Left lung (tissue), 10 donors: ENCODE data around the gene ELF2. TPM values are rescaled to one million over a fixed set of nuclear protein-coding genes. Genes with fewer than 3 reads are reported as not detected.

Experiments
- ATAC-seq: fragments of 200-7000 bp; cut with Tn5 transposase; one replicate; pipeline ENCODE4 v1.9.1; 2020; ENCODE audit warnings: moderate library complexity
- DNase-seq, 4 donors: peaks; one replicate each; pipeline ENCODE4 v3.0.0-alpha.2; 2013 to 2020
- H3K27ac ChIP-seq, 2 donors: fragments of 200-600 bp; sonication (generic) in 1 of 2; one replicate each; pipeline versions ENCODE4 v1.5.0 to v1.8.0; 2020 to 2021
- H3K27me3 ChIP-seq, 2 donors: fragments of 200-600 bp; sonication (generic) in 1 of 2; one replicate each; pipeline versions ENCODE4 v1.5.0 to v1.8.0; 2020 to 2021
- H3K36me3 ChIP-seq, 2 donors: fragments of 200-600 bp; sonication (generic) in 1 of 2; one replicate each; pipeline versions ENCODE4 v1.5.0 to v1.8.0; 2020 to 2021
- H3K4me1 ChIP-seq, 2 donors: fragments of 200-600 bp; one replicate each; pipeline ENCODE4 v1.8.0; 2021
- H3K4me3 ChIP-seq, 2 donors: fragments of 200-600 bp; sonication (generic) in 1 of 2; one replicate each; pipeline versions ENCODE4 v1.5.0 to v1.8.0; 2020 to 2021; ENCODE audit warnings: mild to moderate bottlenecking in 1 of 2
- H3K9me3 ChIP-seq, 2 donors: fragments of 200-600 bp; sonication (generic) in 1 of 2; one replicate each; pipeline versions ENCODE4 v1.5.0 to v1.8.0; 2020 to 2021
- intact Hi-C, 2 donors: fragments of 100-400 bp; cut with DNase I; formaldehyde crosslinking; loops; one replicate each; pipeline versions ENCODE4 v1.11.2 to v1.14.2; 2022
- polyA plus RNA-seq, 6 donors: library from polyadenylated mRNA; unstranded; fragments of 120-200 nt; gene quantifications; one replicate each; pipeline ENCODE4 v1.2.1, GENCODE V29; 2013; ENCODE audit not compliant: insufficient read length in 6 of 6
- total RNA-seq, 2 donors: library from RNA; stranded (reverse); fragmentation: NEBNext Ultra II Directional; extraction: Animal tissue kit (Norgen Biotek cat#: 25700); gene quantifications; one replicate each; pipeline ENCODE4 v1.2.1, GENCODE V29; 2021
- TF ChIP-seq, protein P1 (sequence below), 2 donors: fragments of 200-600 bp; sonication (generic) in 1 of 2; IDR thresholded peaks; one replicate each; pipeline versions ENCODE4 v1.5.0 to v1.8.0; 2021; ENCODE audit warnings: antibody characterized with exemption in 2 of 2
- donor health status: DM: no; HTN: yes; CAD: no.
- donor health status: DM: no; HTN: no; CAD: no.

ELF2 gene
- total and polyA plus RNA-seq, 8 donors: 37.3 to 82.6 (median 70.4) TPM

DNA sequence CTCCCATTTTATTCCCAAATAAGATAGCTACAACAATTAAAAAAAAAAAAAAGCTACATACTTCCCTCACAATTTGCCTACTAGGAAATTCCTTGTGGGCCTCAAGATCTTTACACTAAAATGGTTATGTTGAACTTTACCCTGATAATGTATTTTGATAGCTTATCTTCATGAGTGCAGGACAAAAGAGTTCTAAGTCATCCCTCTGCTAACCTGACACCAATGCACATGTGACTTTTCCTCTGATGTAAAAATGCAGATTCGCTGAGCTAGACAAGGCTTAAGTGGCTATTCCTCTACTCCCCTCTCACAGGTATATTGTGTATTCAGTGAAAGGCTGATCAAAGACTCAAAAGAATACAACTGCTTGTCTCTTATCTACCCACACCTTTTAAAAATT is 22.5 kb downstream of the ELF2 start:
- H3K36me3 ChIP-seq: no peaks in the 10 kb centered on the region
- no peaks in the 10 kb centered on the region for H3K27me3 ChIP-seq
- H3K4me3 ChIP-seq: no peak overlapping the region
- H3K4me1 ChIP-seq: peaks cover 3 to 15% of the 10 kb centered on the region in 2 donors
- H3K9me3 ChIP-seq: no peaks in the 10 kb centered on the region
- intact Hi-C loops: no loop called here
- TF ChIP-seq, protein P1, sequence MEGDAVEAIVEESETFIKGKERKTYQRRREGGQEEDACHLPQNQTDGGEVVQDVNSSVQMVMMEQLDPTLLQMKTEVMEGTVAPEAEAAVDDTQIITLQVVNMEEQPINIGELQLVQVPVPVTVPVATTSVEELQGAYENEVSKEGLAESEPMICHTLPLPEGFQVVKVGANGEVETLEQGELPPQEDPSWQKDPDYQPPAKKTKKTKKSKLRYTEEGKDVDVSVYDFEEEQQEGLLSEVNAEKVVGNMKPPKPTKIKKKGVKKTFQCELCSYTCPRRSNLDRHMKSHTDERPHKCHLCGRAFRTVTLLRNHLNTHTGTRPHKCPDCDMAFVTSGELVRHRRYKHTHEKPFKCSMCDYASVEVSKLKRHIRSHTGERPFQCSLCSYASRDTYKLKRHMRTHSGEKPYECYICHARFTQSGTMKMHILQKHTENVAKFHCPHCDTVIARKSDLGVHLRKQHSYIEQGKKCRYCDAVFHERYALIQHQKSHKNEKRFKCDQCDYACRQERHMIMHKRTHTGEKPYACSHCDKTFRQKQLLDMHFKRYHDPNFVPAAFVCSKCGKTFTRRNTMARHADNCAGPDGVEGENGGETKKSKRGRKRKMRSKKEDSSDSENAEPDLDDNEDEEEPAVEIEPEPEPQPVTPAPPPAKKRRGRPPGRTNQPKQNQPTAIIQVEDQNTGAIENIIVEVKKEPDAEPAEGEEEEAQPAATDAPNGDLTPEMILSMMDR (IDR thresholded peaks at IDR 0.05): no peak
- no peak overlapping the region for H3K27ac ChIP-seq
- ATAC-seq (no peak), DNase-seq (no peak)

DNA sequence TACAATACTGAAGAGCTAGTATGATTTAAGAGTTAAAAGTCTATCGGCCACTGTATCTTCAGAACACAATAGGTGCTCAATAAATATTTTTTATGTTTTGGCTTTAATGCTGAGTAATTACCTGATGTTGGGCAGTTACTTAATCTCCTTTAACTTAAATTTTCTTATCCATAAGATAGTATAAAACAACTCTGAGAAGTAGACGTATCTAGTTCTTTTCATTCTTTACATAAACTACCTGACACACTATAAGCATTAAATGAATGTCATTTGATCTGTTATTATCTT is 22.9 kb downstream of the ELF2 start:
- no peaks in the 10 kb centered on the region for H3K36me3 ChIP-seq
- TF ChIP-seq, protein P1 (IDR thresholded peaks at IDR 0.05): no peak
- intact Hi-C loops: no loop called here
- DNase-seq (no peak), ATAC-seq (no peak)
- H3K27me3 ChIP-seq: no peaks in the 10 kb centered on the region
- no peaks in the 10 kb centered on the region for H3K9me3 ChIP-seq
- H3K27ac ChIP-seq: no peak overlapping the region
- no peak overlapping the region for H3K4me3 ChIP-seq
- H3K4me1 ChIP-seq: peaks cover 3 to 15% of the 10 kb centered on the region in 2 donors

DNA sequence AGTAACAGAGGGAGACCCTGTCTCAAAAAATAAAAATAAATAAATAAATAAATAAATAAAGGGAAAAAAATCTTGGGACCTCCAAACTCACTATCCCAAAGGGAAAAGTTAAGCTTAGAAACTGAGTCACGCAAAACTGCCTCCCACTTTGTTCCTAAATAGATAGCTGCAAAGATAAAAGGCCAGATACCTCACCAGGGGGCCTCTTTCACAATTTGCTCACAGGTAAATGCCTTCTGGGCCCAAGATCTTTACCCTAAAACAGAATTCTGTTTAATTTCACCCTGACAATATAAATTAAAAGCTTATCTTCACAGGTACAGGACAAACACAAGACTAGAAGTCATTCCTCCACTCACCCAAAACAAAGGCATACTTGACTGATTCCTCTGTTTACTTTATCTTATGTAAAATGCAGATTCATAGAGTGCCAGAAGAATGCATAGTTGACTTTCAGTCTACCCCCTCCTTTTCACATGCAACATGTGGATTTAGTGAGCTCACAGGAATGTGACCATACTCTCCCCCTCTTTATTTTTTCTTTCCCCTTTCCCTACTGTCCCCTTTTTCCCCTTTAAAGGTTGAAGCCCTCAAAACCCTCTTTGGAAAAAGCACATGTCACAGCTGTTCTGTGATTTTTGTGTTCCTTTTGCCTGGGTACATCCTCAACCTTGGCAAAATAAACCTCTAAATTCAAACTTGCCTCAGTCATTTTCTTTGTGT is 23.4 kb downstream of the ELF2 start:
- Histone ChIP-seq H3K36me3 (no peaks in the 10 kb centered on the region), H3K4me1 (peaks cover 3 to 15% of the 10 kb centered on the region in 2 donors), H3K9me3 (no peaks in the 10 kb centered on the region), H3K4me3 (no peak overlapping the region), H3K27ac (no peak overlapping the region), H3K27me3 (no peaks in the 10 kb centered on the region)
- DNase-seq: no peak
- intact Hi-C loops: no loop called here
- peak; percentile 36 for ATAC-seq
- TF ChIP-seq, protein P1 (IDR thresholded peaks at IDR 0.05): no peak

DNA sequence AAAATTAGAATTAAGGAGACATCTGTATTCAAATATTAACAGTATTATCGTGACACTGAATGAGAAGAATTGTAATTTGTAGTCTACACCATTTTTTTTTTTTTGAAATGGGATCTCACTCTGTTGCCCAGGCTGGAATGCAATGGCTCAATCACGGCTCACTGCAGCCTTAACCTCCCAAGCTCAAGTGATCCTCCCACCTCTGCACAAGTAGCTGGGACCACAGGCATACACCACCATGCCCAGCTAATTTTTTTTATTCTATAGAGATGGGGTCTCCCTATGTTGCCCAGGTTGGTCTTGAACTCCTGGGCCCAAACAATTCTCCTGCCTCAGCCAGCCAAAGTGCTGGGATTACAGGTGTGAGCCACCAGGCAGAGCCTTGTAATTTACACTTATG is 24.8 kb downstream of the ELF2 start:
- H3K36me3 ChIP-seq: no peaks in the 10 kb centered on the region
- TF ChIP-seq, protein P1 (IDR thresholded peaks at IDR 0.05): no peak
- intact Hi-C loops: no loop called here

DNA sequence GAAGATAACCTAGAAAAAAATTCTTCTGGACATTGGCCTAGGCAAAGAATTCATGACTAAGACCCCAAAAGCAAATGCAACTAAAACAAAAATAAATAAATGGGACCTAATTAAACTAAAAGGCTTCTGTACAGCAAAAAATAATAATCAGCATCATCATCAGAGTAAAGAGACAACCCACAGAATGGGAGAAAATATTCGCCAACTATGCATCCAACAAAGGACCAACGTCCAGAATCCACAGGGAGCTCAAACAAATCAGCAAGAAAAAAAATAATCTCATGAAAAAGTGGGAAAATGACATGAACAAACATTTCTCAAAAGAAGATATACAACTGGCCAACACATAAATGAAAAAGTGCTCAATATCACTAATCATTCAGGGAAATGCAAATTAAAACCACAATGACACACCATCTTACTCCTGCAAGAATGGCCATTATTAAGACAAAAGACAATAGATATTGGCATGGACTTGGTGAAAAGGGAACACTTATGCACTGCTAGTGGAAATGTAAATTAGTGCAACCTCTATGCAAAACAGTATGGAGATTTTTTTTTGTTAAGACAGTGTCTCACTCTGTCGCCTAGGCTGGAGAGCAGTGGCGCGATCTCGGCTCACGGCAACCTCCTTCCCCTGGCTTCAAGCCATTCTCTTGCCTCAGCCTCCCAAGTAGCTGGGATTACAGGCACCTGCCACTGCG is 29.9 kb downstream of the ELF2 start:
- Histone ChIP-seq H3K27me3 (no peaks in the 10 kb centered on the region), H3K4me1 (peaks cover 8 to 34% of the 10 kb centered on the region in 2 donors), H3K36me3 (no peaks in the 10 kb centered on the region), H3K4me3 (no peak overlapping the region), H3K9me3 (no peaks in the 10 kb centered on the region), H3K27ac (no peak overlapping the region)
- intact Hi-C loops: no loop called here
- TF ChIP-seq, protein P1 (IDR thresholded peaks at IDR 0.05): no peak
- ATAC-seq (no peak), DNase-seq (no peak)

More for the DNA sequence above, 24.8 kb downstream of the ELF2 start:
- Histone ChIP-seq H3K9me3 (no peaks in the 10 kb centered on the region), H3K4me1 (peaks cover 3 to 15% of the 10 kb centered on the region in 2 donors), H3K4me3 (no peak overlapping the region), H3K27me3 (no peaks in the 10 kb centered on the region), H3K27ac (no peak overlapping the region)
- ATAC-seq: no peak
- no peak for DNase-seq
